BE2C (cell line): Measurements from ENCODE around the gene SLC35F3.

Experiments
- DNase-seq: peaks from one replicate; pipeline ENCODE4 v3.0.0-alpha.2; 2020
- H3K27me3 ChIP-seq: fragments of 250-450 bp; sonication (Bioruptor Pico); 2 replicates; pipeline ENCODE4 v1.5.1; 2020; ENCODE audit warnings: mild to moderate bottlenecking
- H3K36me3 ChIP-seq: fragments of 250-450 bp; sonication (Bioruptor Pico); 2 replicates; pipeline ENCODE4 v1.5.1; 2020; ENCODE audit warnings: mild to moderate bottlenecking
- H3K4me1 ChIP-seq: fragments of 250-450 bp; sonication (Bioruptor Pico); 2 replicates; pipeline ENCODE4 v1.5.1; 2020
- H3K4me3 ChIP-seq: 2 replicates; pipeline ENCODE4 v1.5.1; 2011; ENCODE audit warnings: low read depth, low read length
- H3K9me3 ChIP-seq: fragments of 250-450 bp; sonication (Bioruptor Pico); 2 replicates; pipeline ENCODE4 v1.5.1; 2020
- TF ChIP-seq, protein P1 (sequence below): IDR thresholded peaks from 2 replicates; pipeline ENCODE4 v1.5.1; 2012; ENCODE audit warnings: mild to moderate bottlenecking, low read depth, low read length

SLC35F3 gene

DNA sequence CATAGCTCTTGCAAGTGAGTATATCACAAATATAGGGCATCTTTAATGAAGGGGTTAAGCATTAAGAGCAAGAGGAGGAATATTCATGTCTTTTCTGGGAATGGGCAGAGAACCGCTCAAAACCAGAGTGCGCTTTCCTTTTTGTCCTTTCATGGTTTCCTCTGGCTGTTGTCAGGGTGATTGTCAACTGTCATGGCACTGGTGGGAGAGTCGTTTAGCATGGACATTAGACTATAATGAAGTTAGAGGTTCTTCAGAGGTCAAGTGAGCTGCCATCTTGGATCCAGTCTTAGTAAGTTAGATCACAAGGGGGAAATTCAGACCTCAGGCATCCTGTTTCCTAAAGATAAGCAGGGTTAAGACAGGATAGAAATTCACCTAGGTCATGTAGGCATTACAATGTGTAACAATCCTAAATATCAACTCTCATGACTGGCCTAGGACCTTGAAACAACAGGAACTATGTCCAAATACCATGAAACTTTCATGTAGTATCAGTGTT, 456.7 kb downstream of the SLC35F3 start:
- Histone ChIP-seq H3K4me3 (no peak overlapping the region), H3K27me3 (no peaks in the 10 kb centered on the region), H3K36me3 (no peaks in the 10 kb centered on the region), H3K9me3 (no peaks in the 10 kb centered on the region), H3K4me1 (no peaks in the 10 kb centered on the region)
- TF ChIP-seq, protein P1, sequence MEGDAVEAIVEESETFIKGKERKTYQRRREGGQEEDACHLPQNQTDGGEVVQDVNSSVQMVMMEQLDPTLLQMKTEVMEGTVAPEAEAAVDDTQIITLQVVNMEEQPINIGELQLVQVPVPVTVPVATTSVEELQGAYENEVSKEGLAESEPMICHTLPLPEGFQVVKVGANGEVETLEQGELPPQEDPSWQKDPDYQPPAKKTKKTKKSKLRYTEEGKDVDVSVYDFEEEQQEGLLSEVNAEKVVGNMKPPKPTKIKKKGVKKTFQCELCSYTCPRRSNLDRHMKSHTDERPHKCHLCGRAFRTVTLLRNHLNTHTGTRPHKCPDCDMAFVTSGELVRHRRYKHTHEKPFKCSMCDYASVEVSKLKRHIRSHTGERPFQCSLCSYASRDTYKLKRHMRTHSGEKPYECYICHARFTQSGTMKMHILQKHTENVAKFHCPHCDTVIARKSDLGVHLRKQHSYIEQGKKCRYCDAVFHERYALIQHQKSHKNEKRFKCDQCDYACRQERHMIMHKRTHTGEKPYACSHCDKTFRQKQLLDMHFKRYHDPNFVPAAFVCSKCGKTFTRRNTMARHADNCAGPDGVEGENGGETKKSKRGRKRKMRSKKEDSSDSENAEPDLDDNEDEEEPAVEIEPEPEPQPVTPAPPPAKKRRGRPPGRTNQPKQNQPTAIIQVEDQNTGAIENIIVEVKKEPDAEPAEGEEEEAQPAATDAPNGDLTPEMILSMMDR, result no peak
- no peak for DNase-seq

DNA sequence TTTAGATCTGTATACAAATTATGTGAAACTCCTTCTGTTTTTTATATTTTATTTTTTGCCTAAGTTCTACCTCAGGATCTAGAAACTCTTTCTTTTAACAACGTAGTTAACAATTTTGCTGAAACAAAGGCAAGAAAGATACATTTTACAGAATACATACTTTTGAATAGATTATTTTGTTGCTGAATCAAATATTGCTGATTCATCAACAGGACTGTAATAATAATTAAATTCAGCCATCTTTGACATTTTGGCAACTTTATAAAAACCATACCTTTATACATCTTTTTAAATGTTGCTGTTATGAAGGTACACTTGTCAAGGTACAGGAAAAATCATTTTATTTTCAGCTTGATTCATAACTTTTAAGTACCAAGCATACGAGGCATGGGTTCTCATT, 458.1 kb downstream of the SLC35F3 start:
- Histone ChIP-seq H3K36me3 (no peaks in the 10 kb centered on the region), H3K4me3 (no peak overlapping the region), H3K27me3 (no peaks in the 10 kb centered on the region), H3K9me3 (no peaks in the 10 kb centered on the region), H3K4me1 (no peaks in the 10 kb centered on the region)
- TF ChIP-seq, protein P1, result no peak
- no peak for DNase-seq

DNA sequence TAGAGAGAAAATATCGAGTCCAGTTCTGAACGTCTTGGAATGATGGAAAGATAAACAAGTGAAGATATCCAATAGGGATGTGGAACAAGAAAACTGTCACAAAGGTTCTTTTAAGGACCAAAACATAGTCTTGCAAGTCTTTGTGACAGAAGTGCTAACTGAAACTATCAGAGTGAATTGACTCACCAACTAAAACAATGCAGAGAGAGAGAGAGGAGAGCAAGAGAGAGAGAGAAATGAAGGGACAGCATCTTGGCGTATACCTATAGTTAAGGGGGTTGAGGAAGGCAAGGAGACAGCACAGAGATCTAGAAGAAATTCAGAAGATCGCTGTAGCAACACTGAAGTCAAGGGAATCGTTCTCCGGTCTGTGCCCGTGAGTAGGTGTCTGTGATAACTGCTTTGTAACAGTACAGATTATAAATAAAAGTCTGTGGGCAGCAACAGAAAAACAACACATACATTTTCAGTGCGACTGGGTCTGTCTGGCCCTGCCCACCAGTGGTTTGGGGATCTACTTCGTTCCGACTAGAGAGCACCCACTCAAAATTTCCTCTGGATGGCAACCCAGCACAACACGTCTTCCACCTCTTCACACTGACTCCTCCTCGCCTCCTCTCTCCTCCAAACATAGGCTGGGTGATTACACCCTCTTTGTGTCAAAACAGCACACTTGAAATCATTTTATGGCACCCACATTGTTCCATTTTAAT, 464.0 kb downstream of the SLC35F3 start:
- H3K9me3 ChIP-seq, result no peaks in the 10 kb centered on the region
- H3K4me1 ChIP-seq, result no peaks in the 10 kb centered on the region
- H3K36me3 ChIP-seq, result no peaks in the 10 kb centered on the region
- H3K4me3 ChIP-seq, result no peak overlapping the region
- DNase-seq, result no peak
- TF ChIP-seq, protein P1, result no peak
- H3K27me3 ChIP-seq, result no peaks in the 10 kb centered on the region

- H3K27me3 ChIP-seq, result no peaks in the 10 kb centered on the region
- no peaks in the 10 kb centered on the region for H3K36me3 ChIP-seq
- DNase-seq, result no peak
These were observed 464.6 kb downstream of the SLC35F3 start for GRCh38 chr1:234369033-234369430.

DNA sequence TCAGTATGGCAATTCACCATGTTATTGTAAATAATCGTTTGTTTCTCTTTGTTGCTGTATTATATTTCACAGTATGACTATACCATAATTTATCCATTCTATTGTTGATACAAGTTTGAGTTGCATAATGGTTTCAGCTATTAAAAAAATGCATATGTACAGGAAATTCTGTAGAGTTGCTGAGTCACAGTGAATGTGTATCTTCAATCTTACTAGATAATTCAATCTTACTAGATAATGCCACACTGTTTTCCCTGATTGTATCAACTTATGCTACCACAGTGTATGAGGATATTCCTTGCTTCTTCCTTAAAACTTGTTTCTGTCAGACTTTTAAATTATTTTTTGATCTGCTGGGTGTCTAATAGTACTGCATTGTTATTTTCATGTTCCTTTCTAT, 465.3 kb downstream of the SLC35F3 start:
- Histone ChIP-seq H3K4me3 (no peak overlapping the region), H3K9me3 (no peaks in the 10 kb centered on the region), H3K27me3 (no peaks in the 10 kb centered on the region), H3K4me1 (no peaks in the 10 kb centered on the region; the same call in 1 of the 2 replicates), H3K36me3 (peaks cover 6% of the 10 kb centered on the region)
- DNase-seq, result no peak
- TF ChIP-seq, protein P1, result no peak

More at GRCh38 chr1:234369033-234369430, 464.6 kb downstream of the SLC35F3 start:
- no peaks in the 10 kb centered on the region for H3K9me3 ChIP-seq
- no peaks in the 10 kb centered on the region for H3K4me1 ChIP-seq
- TF ChIP-seq, protein P1, result no peak
- H3K4me3 ChIP-seq, result no peak overlapping the region

DNA sequence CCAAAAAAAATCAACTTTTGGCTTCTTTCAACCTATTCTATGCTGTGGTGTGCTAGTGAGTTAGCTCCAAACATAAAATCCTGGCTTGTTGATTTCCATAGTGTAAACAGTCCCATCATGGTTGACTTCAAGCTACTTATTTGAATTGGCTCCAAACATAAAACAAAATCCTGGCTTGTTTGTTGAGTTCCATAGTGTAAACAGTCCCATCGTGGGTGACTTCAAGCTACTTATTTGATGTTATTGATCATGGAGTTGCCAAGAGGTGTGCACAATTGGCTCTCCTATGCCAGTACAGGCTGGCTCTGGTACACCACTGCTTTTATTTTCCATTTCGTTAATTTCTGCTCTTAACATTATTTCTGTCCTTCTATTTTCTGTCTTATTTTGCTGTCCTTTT, 466.9 kb downstream of the SLC35F3 start:
- DNase-seq, result no peak
- TF ChIP-seq, protein P1, result no peak
- no peaks in the 10 kb centered on the region; the same call in 1 of the 2 replicates for H3K4me1 ChIP-seq
- no peak overlapping the region for H3K4me3 ChIP-seq
- no peaks in the 10 kb centered on the region for H3K9me3 ChIP-seq
- H3K27me3 ChIP-seq, result no peaks in the 10 kb centered on the region
- H3K36me3 ChIP-seq, result peaks cover 19% of the 10 kb centered on the region
